Panc1 (cell line): ENCODE results near the gene IBTK. TPM values are rescaled to one million over a fixed set of nuclear protein-coding genes. Genes with fewer than 3 reads are reported as not detected.
"Not testable (repeated sequence)": the region's sequence is repeated elsewhere in the genome, so short reads cannot be mapped to it uniquely, and the experiment has no call there.

Source experiments
- ATAC-seq: fragments of 200-7000 bp; cut with Tn5 transposase; 2 replicates; pipeline ENCODE4 v1.9.1; 2020; ENCODE audit warnings: mild to moderate bottlenecking, moderate library complexity
- Bru-seq: library from RNA; stranded (reverse); fragments of 400-500 nt; gene quantifications from one replicate; lab custom pipeline; 2021; lab: Mats Ljungman, UMichigan
- BruChase-seq, 2 experiments: library from RNA; stranded (reverse); fragments of 400-500 nt; gene quantifications; one replicate each; lab custom pipeline; 2021; lab: Mats Ljungman, UMichigan
- BruUV-seq: library from RNA; stranded (reverse); fragments of 400-500 nt; replicated peaks from 2 replicates; lab custom pipeline; 2021; lab: Mats Ljungman, UMichigan
- CTCF ChIA-PET: fragments of 300-600 bp; sonication (Branson Sonifier 250); formaldehyde crosslinking; loops from one replicate; lab custom pipeline; 2022; ENCODE audit warnings: antibody characterized with exemption; lab: Charles Lee
- POLR2A ChIA-PET: fragments of 300-600 bp; sonication (Branson Sonifier 250); formaldehyde crosslinking; loops from one replicate; lab custom pipeline; 2022; ENCODE audit warnings: antibody characterized with exemption; lab: Charles Lee
- DNase-seq: peaks from one replicate; pipeline ENCODE4 v3.0.0-alpha.2; 2010; ENCODE audit warnings: low read depth, low spot score
- H3K27ac ChIP-seq: 2 replicates; pipeline ENCODE4 v1.5.1; 2011; ENCODE audit warnings: mild to moderate bottlenecking, low read length, inconsistent platforms
- H3K27me3 ChIP-seq: fragments of 200-500 bp; sonication (Bioruptor generic); 2 replicates; pipeline ENCODE4 v1.6.0; 2014; ENCODE audit warnings: low read length, inconsistent platforms; ENCODE audit not compliant: control insufficient read depth, insufficient read depth
- H3K36me3 ChIP-seq: fragments of 200-500 bp; sonication (Bioruptor generic); 2 replicates; pipeline ENCODE4 v1.5.1; 2014; ENCODE audit warnings: inconsistent platforms, mild to moderate bottlenecking, low read length, moderate library complexity; ENCODE audit not compliant: control insufficient read depth, insufficient read depth
- H3K4me1 ChIP-seq: 2 replicates; pipeline ENCODE4 v1.5.1; 2011; ENCODE audit warnings: inconsistent platforms, mild to moderate bottlenecking, low read length, moderate library complexity; ENCODE audit not compliant: control insufficient read depth, insufficient read depth
- H3K4me3 ChIP-seq, 2 experiments: 2 replicates each; pipeline ENCODE4 v1.5.1; 2011 to 2012; ENCODE audit warnings: low read depth in 2 of 2, low read length in 2 of 2, mild to moderate bottlenecking in 2 of 2, inconsistent platforms in 1 of 2, moderate library complexity in 1 of 2
- H3K9me3 ChIP-seq: fragments of 200-500 bp; sonication (Bioruptor generic); 2 replicates; pipeline ENCODE4 v1.5.1; 2014; ENCODE audit warnings: low read depth, mild to moderate bottlenecking, inconsistent platforms, low read length, moderate library complexity; ENCODE audit not compliant: control insufficient read depth, insufficient read depth
- CTCF ChIP-seq: fragments of 450-650 bp; IDR thresholded peaks from 2 replicates; pipeline ENCODE4 v1.5.1; 2017; ENCODE audit warnings: mild to moderate bottlenecking
- POLR2AphosphoS5 ChIP-seq: IDR thresholded peaks from 2 replicates; pipeline ENCODE4 v1.6.1; 2012; ENCODE audit warnings: mild to moderate bottlenecking, low read depth, low read length, moderate library complexity
- REST ChIP-seq, 2 experiments: IDR thresholded peaks; 2 replicates each; pipeline ENCODE4 v1.6.1; 2011 to 2012; ENCODE audit warnings: low read depth in 2 of 2, control low read depth in 1 of 2, low read length in 1 of 2, mild to moderate bottlenecking in 1 of 2, moderate library complexity in 1 of 2; ENCODE audit not compliant: insufficient read depth in 1 of 2
- SIN3A ChIP-seq: IDR thresholded peaks from 2 replicates; pipeline ENCODE4 v1.6.1; 2012; ENCODE audit warnings: low read depth, mild to moderate bottlenecking, low read length, moderate library complexity, borderline replicate concordance; ENCODE audit not compliant: insufficient read depth
- TCF7L2 ChIP-seq: IDR thresholded peaks from 2 replicates; pipeline ENCODE4 v1.6.1; 2011; ENCODE audit warnings: mild to moderate bottlenecking, low read depth, low read length, inconsistent platforms
- in situ Hi-C: cut with HindIII; loops from 2 replicates; pipeline ENCODE4 v1.10.0; 2016; ENCODE audit warnings: low sequenced_read_pairs, low pct_unique_long_range_greater_than_20kb
- intact Hi-C: fragments of 100-400 bp; cut with micrococcal nuclease; formaldehyde crosslinking; loops from one replicate; pipeline ENCODE4 v1.10.0; 2022; ENCODE audit not compliant: unreplicated experiment
- long read RNA-seq: library from polyadenylated mRNA; unstranded; transcript quantifications from one replicate; pipeline ENCODE4 v2.0.0, GENCODE V29; 2021; ENCODE audit not compliant: unreplicated experiment
- polyA plus RNA-seq: library from polyadenylated mRNA; unstranded; fragments of >200 nt; gene quantifications from one replicate; pipeline ENCODE4 v1.2.1, GENCODE V29; 2012; ENCODE audit warnings: missing spikeins; ENCODE audit not compliant: insufficient read length
- total RNA-seq: library from RNA; stranded (reverse); gene quantifications from one replicate; pipeline ENCODE4 v1.2.1, GENCODE V29; 2021; ENCODE audit not compliant: unreplicated experiment

Gene IBTK
- total RNA-seq (73.2 TPM), Bru-seq, nascent RNA (percentile 97 among the genes with signal in this experiment), BruChase-seq, experiment 1, labeled RNA remaining after a 2-hour chase (percentile 96 among the genes with signal in this experiment), BruChase-seq, experiment 2, labeled RNA remaining after a 6-hour chase (percentile 96 among the genes with signal in this experiment)
- polyA plus RNA-seq, result 24.1 TPM
- long read RNA-seq, full-length matches to known transcripts, result 34 of 152 reads
- long read RNA-seq, partial matches to known transcripts, result 91 of 152 reads
- long read RNA-seq, other reads (novel, unspliced or antisense), result 27 of 152 reads

GRCh38 chr6:82247505-82248272 lies at the start of gene IBTK:
Gene IBTK (minus strand): TSS chr6:82247744. CDS start chr6:82240486, 7,258 bp downstream.
- DNase-seq (peak; percentile 85), ATAC-seq (peak; percentile 92)
- Histone ChIP-seq H3K27ac (peak within 1 kb of the TSS; percentile 99), H3K4me3 (peak within 1 kb of the TSS; percentile 65 to 99), H3K36me3 (peaks cover 2% of the 10 kb centered on the region), H3K4me1 (peaks cover 34% of the 10 kb centered on the region; the same call in 1 of the 2 replicates), H3K9me3 (no peaks in the 10 kb centered on the region), H3K27me3 (no peaks in the 10 kb centered on the region)
- intact Hi-C loops (loop anchor here (5.0 kb wide), 1 partner anchor 115 kb away; the partner anchor contains the start of gene TPBG), in situ Hi-C loops (no loop called here)
- TF ChIP-seq TCF7L2 (peak; percentile 59), POLR2AphosphoS5 (peak; percentile 91), SIN3A (0 out of 2 replicates have a peak, but pooled peaks have one; percentile 33), CTCF (no peak), REST (IDR thresholded peaks at IDR 0.05; ENCODE audit: insufficient read depth in 1 of 2, low read depth in 2 of 2, low read length in 1 of 2) (no peak)
- ChIA-PET POLR2A (no interaction called here), CTCF (no interaction called here)
- BruUV-seq, result no TSS peak

- intact Hi-C loops, result no loop called here
- Histone ChIP-seq H3K36me3 (no peaks in the 10 kb centered on the region), H3K27ac (no peak overlapping the region), H3K4me1 (no peaks in the 10 kb centered on the region), H3K27me3 (no peaks in the 10 kb centered on the region; the same call in 1 of the 2 replicates), H3K4me3 (no peak overlapping the region), H3K9me3 (no peaks in the 10 kb centered on the region)
- in situ Hi-C loops, result no loop called here
- CTCF ChIA-PET, result no interaction called here
- no peak for TF ChIP-seq POLR2AphosphoS5
- TF ChIP-seq TCF7L2, result no peak
- TF ChIP-seq SIN3A, result no peak
- TF ChIP-seq CTCF, result no peak
- TF ChIP-seq REST (IDR thresholded peaks at IDR 0.05; ENCODE audit: insufficient read depth in 1 of 2, low read depth in 2 of 2, low read length in 1 of 2), result no peak
- no TSS peak for BruUV-seq
- no peak for ATAC-seq
- POLR2A ChIA-PET, result no interaction called here
- no peak for DNase-seq
These were observed 36.3 kb upstream of the IBTK start for GRCh38 chr6:82283771-82284410.

- H3K9me3 ChIP-seq, H3K36me3 ChIP-seq, in situ Hi-C loops, DNase-seq, H3K4me1 ChIP-seq, H3K4me3 ChIP-seq, CTCF ChIA-PET, POLR2A ChIA-PET, intact Hi-C loops, ATAC-seq, BruUV-seq, H3K27me3 ChIP-seq, H3K27ac ChIP-seq: not testable (repeated sequence)
These were observed 34.0 kb upstream of the IBTK start for GRCh38 chr6:82281550-82281949.
